HUES48 (cell line): ENCODE data around the gene RABL3.
A peak's percentile ranks its signal among the peaks of the same experiment; 100 is the strongest.
"Not testable (repeated sequence)": the region's sequence is repeated elsewhere in the genome, so short reads cannot be mapped to it uniquely, and the experiment has no call there.

Experiments
- H3K27ac ChIP-seq: one replicate; pipeline ENCODE4 v1.7.0; 2013; ENCODE audit warnings: low read depth, low read length, inconsistent platforms
- H3K27me3 ChIP-seq: 2 replicates; pipeline ENCODE4 v1.6.1; 2013; ENCODE audit warnings: mild to moderate bottlenecking, low read length; ENCODE audit not compliant: control insufficient read depth, insufficient read depth
- H3K36me3 ChIP-seq: 2 replicates; pipeline ENCODE4 v1.6.1; 2013; ENCODE audit warnings: low read length; ENCODE audit not compliant: control insufficient read depth, insufficient read depth
- H3K4me1 ChIP-seq: 2 replicates; pipeline ENCODE4 v1.6.1; 2013; ENCODE audit warnings: mild to moderate bottlenecking, low read length; ENCODE audit not compliant: control insufficient read depth, insufficient read depth
- H3K4me3 ChIP-seq: 2 replicates; pipeline ENCODE4 v1.5.1; 2013; ENCODE audit warnings: mild to moderate bottlenecking, low read depth, low read length
- H3K9ac ChIP-seq: 2 replicates; pipeline ENCODE4 v1.6.1; 2013; ENCODE audit warnings: mild to moderate bottlenecking, low read depth, low read length, moderate library complexity
- H3K9me3 ChIP-seq: 2 replicates; pipeline ENCODE4 v1.6.1; 2013; ENCODE audit warnings: low read length; ENCODE audit not compliant: control insufficient read depth, insufficient read depth

The RABL3 gene, protein sequence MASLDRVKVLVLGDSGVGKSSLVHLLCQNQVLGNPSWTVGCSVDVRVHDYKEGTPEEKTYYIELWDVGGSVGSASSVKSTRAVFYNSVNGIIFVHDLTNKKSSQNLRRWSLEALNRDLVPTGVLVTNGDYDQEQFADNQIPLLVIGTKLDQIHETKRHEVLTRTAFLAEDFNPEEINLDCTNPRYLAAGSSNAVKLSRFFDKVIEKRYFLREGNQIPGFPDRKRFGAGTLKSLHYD

DNA sequence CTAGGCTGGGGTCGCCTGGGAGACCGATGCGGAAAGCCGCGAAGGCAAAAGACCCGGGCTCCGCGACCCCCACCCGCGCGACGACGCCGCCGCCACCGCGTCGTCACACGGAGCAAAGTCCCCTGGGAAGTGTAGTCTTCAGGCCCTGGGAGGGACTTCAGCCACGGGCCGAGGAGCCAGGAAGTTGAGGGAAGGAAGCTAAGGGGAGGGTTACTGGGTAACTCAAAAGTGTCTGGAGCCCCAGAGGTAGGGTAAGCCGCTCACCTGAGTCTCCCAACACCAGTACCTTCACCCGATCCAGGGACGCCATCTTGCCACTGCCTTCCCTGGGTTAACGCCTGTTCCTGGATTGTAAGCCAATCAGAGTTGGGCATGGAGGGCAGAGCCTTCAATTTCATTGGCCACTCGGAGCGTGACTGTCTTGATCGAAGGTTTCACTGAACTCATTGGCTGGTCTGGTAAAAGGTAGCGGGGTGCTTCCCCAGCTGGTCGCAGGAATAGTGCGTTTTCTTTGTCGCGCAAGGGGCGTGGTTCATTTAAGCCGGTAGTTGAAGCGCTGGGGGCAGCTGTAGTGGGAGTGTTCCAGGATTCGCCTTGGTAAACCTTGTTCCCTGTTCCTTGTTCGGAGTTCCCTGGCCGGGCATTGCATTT is at the start of gene RABL3, which contains the start of gene GTF2E1:
TSS of gene RABL3 (minus strand) at position 319 of the 651 bp plus-strand sequence. CDS start at position 310, 9 bp downstream.
TSS of gene GTF2E1 (plus strand) at position 547 of the 651 bp plus-strand sequence. CDS start 7,809 bp downstream, outside the sequence.
- H3K9me3 ChIP-seq: peaks cover 16% of the 10 kb centered on the region
- peak within 1 kb of the TSS; percentile 99 for H3K27ac ChIP-seq
- H3K9ac ChIP-seq: peak within 1 kb of the TSS; percentile 89
- peak within 1 kb of the TSS; percentile 79 for H3K4me3 ChIP-seq
- no peaks in the 10 kb centered on the region for H3K27me3 ChIP-seq
- H3K36me3 ChIP-seq: peaks cover 27% of the 10 kb centered on the region
- H3K4me1 ChIP-seq: peaks cover 17% of the 10 kb centered on the region; the same call in 1 of the 2 replicates

DNA sequence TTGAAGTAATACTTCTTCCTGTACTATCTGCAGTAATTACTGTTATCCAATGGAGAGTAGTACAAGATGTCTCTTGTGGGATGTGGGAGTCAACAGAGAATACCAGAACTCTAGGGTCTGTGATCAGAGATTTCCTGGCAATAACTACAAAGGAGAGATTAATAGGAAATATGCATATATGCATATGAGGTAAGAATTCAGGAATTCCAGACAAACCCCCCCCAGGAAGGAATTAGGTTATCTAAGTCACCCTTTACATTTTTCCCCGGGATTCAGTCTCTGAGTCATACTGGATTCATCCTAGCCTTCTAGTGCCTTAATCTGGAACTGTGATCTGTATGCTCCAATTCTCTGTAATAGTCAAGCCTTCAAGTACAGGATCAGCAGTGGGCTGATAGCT is 49.6 kb upstream of the RABL3 start:
- Histone ChIP-seq H3K27ac (peak overlapping the region; percentile 27), H3K36me3 (no peaks in the 10 kb centered on the region), H3K4me1 (peaks cover 32% of the 10 kb centered on the region), H3K4me3 (no peak overlapping the region), H3K9ac (no peak overlapping the region), H3K9me3 (no peaks in the 10 kb centered on the region), H3K27me3 (no peaks in the 10 kb centered on the region)

DNA sequence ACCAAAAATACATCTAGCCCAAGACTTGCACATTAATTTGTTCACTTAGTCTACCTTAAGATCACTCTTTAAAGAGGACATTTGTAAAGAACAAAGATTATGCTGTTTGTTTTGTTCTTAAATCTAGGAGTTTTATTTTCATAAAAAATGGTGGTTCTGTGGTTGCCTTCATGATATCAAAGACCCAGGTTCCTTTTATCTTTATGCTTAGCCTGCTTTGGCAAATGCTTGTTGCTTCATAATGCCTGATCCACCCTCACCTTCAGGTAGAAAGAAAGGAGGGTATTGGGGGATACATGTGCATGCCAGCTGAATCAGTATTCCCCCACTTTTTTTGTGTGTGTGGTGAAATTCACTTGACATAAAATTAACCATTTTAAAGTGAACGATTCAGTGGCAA is 48.7 kb upstream of the RABL3 start:
- peaks cover 33% of the 10 kb centered on the region for H3K4me1 ChIP-seq
- no peak overlapping the region for H3K27ac ChIP-seq
- H3K9ac ChIP-seq: no peak overlapping the region
- H3K36me3 ChIP-seq: no peaks in the 10 kb centered on the region
- H3K4me3 ChIP-seq: no peak overlapping the region
- no peaks in the 10 kb centered on the region for H3K27me3 ChIP-seq
- H3K9me3 ChIP-seq: no peaks in the 10 kb centered on the region

DNA sequence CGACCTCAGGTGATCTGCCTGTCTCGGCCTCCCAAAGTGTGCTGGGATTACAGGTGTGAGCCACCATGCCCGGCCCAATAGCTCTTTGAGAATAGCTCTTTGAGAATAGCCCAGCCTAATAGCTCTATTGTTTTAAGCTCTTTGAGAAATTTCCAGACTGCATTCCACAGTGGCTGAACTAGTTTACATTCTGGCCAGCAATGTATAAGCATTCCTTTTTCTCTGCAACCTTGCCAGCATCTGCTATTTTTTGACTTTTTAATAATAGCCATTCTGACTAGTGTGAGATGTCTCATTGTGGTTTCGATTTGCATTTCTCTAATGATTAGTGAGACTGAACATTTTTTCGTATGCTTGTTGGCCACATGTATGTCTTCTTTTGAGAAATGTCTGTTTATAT is 43.5 kb upstream of the RABL3 start:
- not testable (repeated sequence) for H3K4me1 ChIP-seq, H3K27ac ChIP-seq, H3K27me3 ChIP-seq, H3K9ac ChIP-seq, H3K9me3 ChIP-seq, H3K4me3 ChIP-seq
- H3K36me3 ChIP-seq: peaks cover 30% of the 10 kb centered on the region

DNA sequence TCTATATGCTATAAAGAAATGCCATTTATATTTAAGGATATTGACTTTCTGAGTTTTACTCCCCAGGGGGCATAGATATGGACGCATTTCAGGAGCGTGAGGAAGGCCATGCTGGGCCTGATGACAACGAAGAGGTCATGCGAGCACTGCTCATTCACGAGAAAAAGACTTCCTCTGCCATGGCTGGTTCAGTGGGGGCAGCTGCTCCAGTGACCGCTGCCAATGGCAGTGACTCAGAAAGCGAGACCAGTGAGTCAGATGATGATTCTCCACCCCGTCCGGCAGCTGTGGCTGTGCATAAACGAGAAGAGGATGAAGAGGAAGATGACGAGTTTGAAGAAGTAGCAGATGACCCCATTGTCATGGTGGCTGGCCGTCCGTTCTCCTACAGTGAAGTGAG is 38.7 kb upstream of the RABL3 start:
- Histone ChIP-seq H3K27ac (no peak overlapping the region), H3K9me3 (no peaks in the 10 kb centered on the region), H3K4me3 (no peak overlapping the region), H3K36me3 (peaks cover 71% of the 10 kb centered on the region), H3K4me1 (no peaks in the 10 kb centered on the region), H3K9ac (no peak overlapping the region), H3K27me3 (no peaks in the 10 kb centered on the region)

DNA sequence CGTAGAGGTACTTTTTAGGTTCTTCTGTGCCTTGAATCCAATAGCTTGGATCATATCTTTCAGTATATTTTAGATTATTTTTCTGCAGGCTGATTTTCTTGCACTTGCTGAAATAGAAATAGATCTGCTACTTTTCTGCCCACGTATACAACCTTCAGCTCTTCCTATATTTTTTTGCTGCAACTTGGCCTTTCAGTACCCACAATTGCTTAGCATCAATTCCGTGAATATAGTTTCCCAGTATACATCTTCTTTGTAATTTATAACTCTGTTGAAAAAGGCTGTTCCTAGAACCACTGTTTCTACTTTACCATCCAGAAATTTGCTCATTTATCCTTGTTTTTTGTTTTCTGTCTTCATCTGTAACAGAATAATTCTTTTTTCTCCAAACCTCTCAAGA is 36.5 kb upstream of the RABL3 start:
- H3K27ac ChIP-seq: no peak overlapping the region
- H3K4me3 ChIP-seq: no peak overlapping the region
- no peaks in the 10 kb centered on the region for H3K4me1 ChIP-seq
- no peaks in the 10 kb centered on the region for H3K9me3 ChIP-seq
- peaks cover 85% of the 10 kb centered on the region for H3K36me3 ChIP-seq
- H3K9ac ChIP-seq: no peak overlapping the region
- H3K27me3 ChIP-seq: no peaks in the 10 kb centered on the region

DNA sequence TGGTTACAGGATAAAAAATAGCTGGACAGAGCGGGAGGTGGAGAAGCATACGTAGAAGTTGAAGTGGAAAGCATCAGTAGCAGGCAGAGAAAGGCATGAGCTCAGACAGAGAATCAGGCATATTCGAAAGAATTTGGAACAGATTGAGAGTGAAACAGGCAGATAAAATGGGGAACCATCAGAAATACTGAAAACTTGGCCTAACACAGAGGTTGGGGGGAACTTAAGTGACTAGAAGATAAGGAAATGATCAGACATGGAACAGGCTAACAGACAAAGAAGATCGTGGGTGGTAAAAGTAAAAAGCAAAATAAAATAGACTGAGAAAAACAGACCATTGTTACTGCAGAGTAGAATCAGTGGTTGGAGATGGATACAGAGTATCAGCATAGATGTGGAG is 33.1 kb upstream of the RABL3 start:
- Histone ChIP-seq H3K4me3 (no peak overlapping the region), H3K27me3 (no peaks in the 10 kb centered on the region), H3K9ac (no peak overlapping the region), H3K27ac (no peak overlapping the region), H3K36me3 (peaks cover 90% of the 10 kb centered on the region), H3K9me3 (no peaks in the 10 kb centered on the region), H3K4me1 (peaks cover 23% of the 10 kb centered on the region)

DNA sequence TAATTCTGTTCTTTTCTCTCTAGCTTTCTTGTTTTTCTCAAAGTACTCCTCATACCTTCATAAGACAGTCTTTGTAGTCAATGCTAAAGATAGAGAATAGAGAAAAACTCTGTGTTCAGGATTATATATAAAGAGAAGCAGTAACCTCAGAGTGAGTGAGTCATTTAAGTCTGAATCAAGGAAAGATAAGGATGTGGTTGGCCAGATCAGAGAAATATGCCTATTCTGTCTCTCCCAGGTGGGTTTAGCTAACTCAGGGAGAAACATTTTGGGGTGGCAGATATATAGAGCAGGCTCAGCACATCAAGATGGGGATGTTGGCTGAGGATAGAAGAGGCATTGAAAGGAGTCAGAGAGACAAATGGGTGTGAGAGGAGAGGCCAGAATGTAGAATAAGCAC is 31.6 kb upstream of the RABL3 start:
- Histone ChIP-seq H3K27ac (no peak overlapping the region), H3K4me1 (peaks cover 34% of the 10 kb centered on the region), H3K9me3 (no peaks in the 10 kb centered on the region), H3K36me3 (peaks cover 79% of the 10 kb centered on the region), H3K9ac (no peak overlapping the region), H3K4me3 (no peak overlapping the region), H3K27me3 (no peaks in the 10 kb centered on the region)

DNA sequence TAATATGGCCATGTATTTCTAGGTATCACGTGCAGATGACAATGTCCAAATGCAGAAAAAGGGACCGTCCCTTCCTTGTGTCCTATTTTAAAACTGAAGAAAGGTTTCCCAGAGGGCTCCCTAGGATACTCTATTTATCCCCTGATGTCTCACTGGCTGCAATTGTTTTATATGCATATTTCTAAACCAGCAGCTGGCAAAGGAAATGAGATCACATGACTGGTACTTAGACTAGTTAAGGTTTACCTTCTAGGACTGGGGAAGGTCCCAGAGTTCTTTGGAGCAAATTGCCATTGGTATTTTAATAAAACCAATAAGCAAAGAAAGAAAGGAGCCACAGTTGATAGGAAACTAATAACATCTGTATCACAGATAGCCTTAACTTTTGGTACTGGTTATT is 29.8 kb upstream of the RABL3 start:
- no peaks in the 10 kb centered on the region for H3K9me3 ChIP-seq
- peaks cover 68% of the 10 kb centered on the region for H3K36me3 ChIP-seq
- no peak overlapping the region for H3K9ac ChIP-seq

DNA sequence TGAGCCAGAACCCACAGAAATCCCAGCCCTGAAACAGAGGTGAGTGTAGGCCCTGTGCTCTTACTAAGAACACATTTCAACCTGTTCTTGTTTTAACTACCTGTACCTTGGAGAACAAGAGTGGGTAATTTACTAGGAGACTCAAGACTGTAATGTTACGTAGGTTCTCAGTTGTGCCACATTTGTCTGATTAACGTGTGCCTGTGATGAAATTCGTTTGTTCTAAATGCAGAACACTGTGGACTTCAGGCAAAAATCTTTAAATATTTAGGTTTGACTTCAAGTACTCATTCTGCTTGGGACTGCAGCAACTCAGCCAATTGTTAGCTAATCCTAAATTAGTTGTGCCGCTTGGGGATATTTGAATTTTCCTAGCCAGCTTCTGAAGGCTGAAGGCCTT is 28.6 kb upstream of the RABL3 start:
- H3K27ac ChIP-seq: no peak overlapping the region

More for the DNA sequence above, 29.8 kb upstream of the RABL3 start:
- Histone ChIP-seq H3K4me3 (no peak overlapping the region), H3K27ac (no peak overlapping the region), H3K4me1 (peaks cover 39% of the 10 kb centered on the region), H3K27me3 (no peaks in the 10 kb centered on the region)

DNA sequence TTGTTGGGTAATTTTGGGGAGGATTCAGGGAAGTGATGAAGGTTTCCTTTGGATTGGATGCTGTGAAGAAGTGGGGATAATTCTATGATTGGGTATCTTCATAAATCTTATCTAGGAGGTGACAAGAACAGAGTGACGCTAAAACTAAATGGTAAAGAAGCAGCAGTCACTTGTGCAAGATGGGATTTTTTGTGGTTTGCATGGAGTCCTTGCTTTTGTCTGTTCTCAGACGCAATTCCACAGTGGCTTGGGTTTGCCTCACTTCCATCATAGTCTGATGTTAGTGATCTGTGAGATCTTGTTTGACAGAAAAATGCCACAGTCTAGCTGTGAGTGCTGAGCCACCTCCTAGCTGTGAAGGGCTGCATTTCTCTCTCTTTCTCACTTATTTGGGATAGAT is 27.1 kb upstream of the RABL3 start:
- Histone ChIP-seq H3K9me3 (no peaks in the 10 kb centered on the region), H3K36me3 (peaks cover 41% of the 10 kb centered on the region), H3K4me3 (no peak overlapping the region), H3K4me1 (peaks cover 61% of the 10 kb centered on the region), H3K27me3 (no peaks in the 10 kb centered on the region), H3K9ac (no peak overlapping the region), H3K27ac (no peak overlapping the region)

More for the DNA sequence above, 28.6 kb upstream of the RABL3 start:
- Histone ChIP-seq H3K4me1 (peaks cover 49% of the 10 kb centered on the region), H3K4me3 (no peak overlapping the region), H3K9me3 (no peaks in the 10 kb centered on the region), H3K36me3 (peaks cover 56% of the 10 kb centered on the region), H3K9ac (no peak overlapping the region), H3K27me3 (no peaks in the 10 kb centered on the region)
